Activated CD4-positive, alpha-beta memory T cell treated with anti-CD3 and anti-CD28 coated beads, Interleukin-2, amount 10 ng/mL, durations not matched to agents 7 days and 5 days (primary cell): ENCODE measurements around the gene ZDHHC9. TPM values are rescaled to one million over a fixed set of nuclear protein-coding genes. Genes with fewer than 3 reads are reported as not detected.

Source experiments
- CTCF ChIA-PET: fragments of 350-600 bp; sonication (Branson Sonifier 250); formaldehyde crosslinking; loops from one replicate; lab custom pipeline; 2021; ENCODE audit warnings: antibody characterized with exemption, inconsistent platforms; lab: Charles Lee
- POLR2A ChIA-PET: fragments of 350-600 bp; sonication (Branson Sonifier 250); formaldehyde crosslinking; loops from one replicate; lab custom pipeline; 2021; ENCODE audit warnings: antibody characterized with exemption; lab: Charles Lee
- DNase-seq: peaks from one replicate; pipeline ENCODE4 v3.0.0-alpha.2; 2020
- H3K27ac Mint-ChIP-seq: one replicate; pipeline ENCODE4 v1.8.0; 2021; ENCODE audit warnings: mild to moderate bottlenecking, mixed read lengths
- H3K27me3 Mint-ChIP-seq: one replicate; pipeline ENCODE4 v1.8.0; 2021; ENCODE audit warnings: mixed read lengths
- H3K36me3 Mint-ChIP-seq: one replicate; pipeline ENCODE4 v1.8.0; 2021; ENCODE audit warnings: low read depth, mixed read lengths
- H3K4me1 Mint-ChIP-seq: one replicate; pipeline ENCODE4 v1.8.0; 2021; ENCODE audit warnings: mixed read lengths
- H3K4me3 Mint-ChIP-seq: one replicate; pipeline ENCODE4 v1.8.0; 2021; ENCODE audit warnings: mild to moderate bottlenecking, mixed read lengths
- H3K9me3 Mint-ChIP-seq: one replicate; pipeline ENCODE4 v1.8.0; 2021; ENCODE audit warnings: mixed read lengths
- total RNA-seq, 2 experiments: library from RNA; stranded (reverse); gene quantifications; one replicate each; pipeline ENCODE4 v1.2.3, GENCODE V29; 2021

The ZDHHC9 gene
- total RNA-seq, 2 experiments from 2014 or later, result 5.8 to 7.5 TPM

DNA sequence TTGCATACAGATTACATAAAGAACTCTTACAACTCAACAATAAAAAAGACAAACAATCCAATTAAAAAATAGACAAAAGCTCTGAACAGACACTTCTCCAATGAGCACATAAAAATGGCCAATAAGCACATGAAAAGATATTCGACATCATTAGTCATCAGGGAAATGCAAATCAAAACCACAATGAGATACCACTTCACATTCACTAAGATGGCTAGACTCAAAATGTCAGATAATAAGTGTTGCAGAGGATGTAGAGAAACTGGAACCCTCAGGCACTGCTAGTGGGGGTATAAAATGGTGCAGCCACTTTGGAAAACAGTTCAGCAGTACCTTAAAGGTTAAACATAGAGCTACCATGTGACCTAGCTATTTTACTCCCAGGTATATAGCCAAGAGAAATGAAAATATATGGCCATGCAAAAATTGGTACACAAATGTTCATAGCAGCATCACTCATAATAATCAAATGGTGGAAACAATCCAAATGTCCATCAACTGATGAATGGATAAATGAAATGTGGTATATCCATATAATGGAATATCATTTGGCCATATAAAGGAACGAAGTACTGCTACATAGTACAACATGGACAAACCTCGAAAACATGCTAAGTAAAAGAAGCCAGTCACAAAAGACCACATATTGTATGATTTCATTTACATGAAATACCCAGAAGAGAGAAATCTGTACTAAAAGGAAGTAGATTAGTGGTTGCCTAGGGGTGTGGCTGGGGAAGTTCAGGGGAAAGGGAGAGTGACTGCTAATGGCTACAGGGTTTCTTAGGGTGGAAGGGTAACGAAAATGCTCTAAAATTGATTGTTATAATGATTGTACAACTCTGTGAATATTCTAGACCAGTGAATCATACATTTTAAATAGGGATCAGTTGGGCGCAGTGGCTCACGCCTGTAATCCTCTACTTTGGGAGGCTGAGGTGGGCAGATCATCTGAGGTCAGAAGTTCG, 34.6 kb downstream of the ZDHHC9 start:
- ChIA-PET POLR2A (interaction anchor here (0.9 to 3.0 kb wide), 5 partner anchors 10 to 64 kb away, joined by 3 to 16 read pairs (median 5); no protein-coding TSS in a partner anchor), CTCF (interaction anchor here (1.6 kb wide), 1 partner anchor 252 kb away, joined by 4 read pairs; no protein-coding TSS in a partner anchor)
- Mint-ChIP-seq H3K27ac (peak overlapping the region; percentile 35), H3K9me3 (no peaks in the 10 kb centered on the region), H3K36me3 (peaks cover 18% of the 10 kb centered on the region), H3K4me1 (peaks cover 18% of the 10 kb centered on the region), H3K27me3 (no peaks in the 10 kb centered on the region), H3K4me3 (no peak overlapping the region)
- no peak for DNase-seq

DNA sequence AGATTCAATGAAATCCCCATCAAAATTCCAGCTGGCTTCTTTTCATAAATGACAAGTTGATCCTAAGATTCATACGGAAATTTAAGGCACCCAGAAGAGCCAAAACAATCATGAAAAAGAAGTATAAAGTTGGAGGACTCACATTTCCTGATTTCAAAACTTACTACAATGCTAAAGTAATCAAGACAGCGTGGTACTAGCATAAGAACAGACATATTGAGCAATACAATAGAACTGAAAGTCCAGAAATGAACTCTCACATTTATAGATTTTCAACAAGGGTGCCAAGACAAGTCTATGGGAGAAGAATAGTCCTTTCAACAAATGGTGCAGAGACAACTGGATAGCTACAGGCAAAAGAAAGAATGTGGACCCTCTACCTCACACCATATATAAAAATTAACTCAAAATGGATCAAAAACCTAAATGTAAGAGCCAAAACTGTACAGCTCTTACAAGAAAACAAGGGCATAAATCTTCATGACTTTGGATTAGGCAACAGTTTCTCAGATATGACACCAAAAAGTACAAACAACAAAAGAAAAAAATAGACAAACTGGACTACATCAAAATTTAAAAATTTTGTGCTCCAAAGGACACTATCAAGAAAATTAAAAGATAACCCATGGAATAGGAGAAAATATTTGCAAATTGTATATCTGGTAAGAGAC, 35.4 kb downstream of the ZDHHC9 start:
- CTCF ChIA-PET, result no interaction called here
- no peaks in the 10 kb centered on the region for H3K9me3 Mint-ChIP-seq
- no peak overlapping the region for H3K4me3 Mint-ChIP-seq
- H3K4me1 Mint-ChIP-seq, result peaks cover 18% of the 10 kb centered on the region
- no peaks in the 10 kb centered on the region for H3K27me3 Mint-ChIP-seq
- POLR2A ChIA-PET, result interaction anchor here (0.9 to 3.0 kb wide), 6 partner anchors 10 to 63 kb away, joined by 3 to 16 read pairs (median 4); no protein-coding TSS in a partner anchor
- DNase-seq, result no peak
- peaks cover 23% of the 10 kb centered on the region for H3K36me3 Mint-ChIP-seq
- H3K27ac Mint-ChIP-seq, result no peak overlapping the region

DNA sequence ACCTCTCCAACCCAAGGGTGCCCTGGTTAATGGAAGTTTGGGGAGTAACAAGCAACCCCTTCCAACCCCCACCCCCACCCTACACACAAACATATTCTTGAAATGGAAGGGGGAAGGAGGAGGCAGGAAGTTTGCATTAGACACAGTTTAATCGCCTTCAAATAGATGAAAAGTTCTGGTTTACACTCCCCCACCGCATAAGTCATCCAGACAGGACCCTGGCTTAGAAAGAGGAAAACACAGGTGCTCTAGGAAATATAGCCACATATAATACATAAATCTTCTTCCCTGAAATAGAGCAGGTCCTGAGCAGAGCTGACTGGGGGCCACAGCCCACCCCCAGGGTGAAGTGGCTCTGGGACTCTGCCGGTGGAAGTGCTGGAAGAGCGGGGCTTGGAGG, 38.9 kb downstream of the ZDHHC9 start:
- CTCF ChIA-PET, result no interaction called here
- H3K27me3 Mint-ChIP-seq, result no peaks in the 10 kb centered on the region
- no peaks in the 10 kb centered on the region for H3K9me3 Mint-ChIP-seq
- no peak overlapping the region for H3K4me3 Mint-ChIP-seq
- no peak for DNase-seq
- H3K4me1 Mint-ChIP-seq, result peaks cover 16% of the 10 kb centered on the region
- peaks cover 11% of the 10 kb centered on the region for H3K36me3 Mint-ChIP-seq
- H3K27ac Mint-ChIP-seq, result no peak overlapping the region
- POLR2A ChIA-PET, result interaction anchor here (1.7 kb wide), 1 partner anchor 49 kb away, joined by 3 read pairs; no protein-coding TSS in a partner anchor

DNA sequence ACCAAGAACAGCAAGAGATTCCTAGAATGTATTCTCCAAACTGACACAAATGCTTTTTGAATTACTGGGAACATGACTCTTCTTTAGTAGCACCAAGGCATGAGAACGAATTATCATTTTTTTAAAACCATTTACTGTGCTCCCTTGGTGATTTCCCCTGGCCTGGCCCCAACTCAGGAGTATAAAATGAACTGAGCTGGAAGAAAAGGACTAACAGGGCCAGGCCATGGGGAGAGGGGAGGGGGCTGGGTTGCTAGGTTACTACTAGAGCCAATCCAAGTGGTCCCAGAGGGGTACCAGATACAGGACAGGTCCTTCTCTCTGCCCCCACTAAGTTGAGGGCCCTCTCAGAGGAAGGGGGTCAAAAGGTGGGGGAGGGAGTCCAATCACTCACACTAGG, 40.8 kb downstream of the ZDHHC9 start:
- H3K36me3 Mint-ChIP-seq, result peaks cover 20% of the 10 kb centered on the region
- POLR2A ChIA-PET, result no interaction called here
- H3K4me1 Mint-ChIP-seq, result peaks cover 15% of the 10 kb centered on the region
- H3K4me3 Mint-ChIP-seq, result no peak overlapping the region
- no peaks in the 10 kb centered on the region for H3K27me3 Mint-ChIP-seq
- no peak for DNase-seq
- no peak overlapping the region for H3K27ac Mint-ChIP-seq
- no peaks in the 10 kb centered on the region for H3K9me3 Mint-ChIP-seq
- CTCF ChIA-PET, result no interaction called here

DNA sequence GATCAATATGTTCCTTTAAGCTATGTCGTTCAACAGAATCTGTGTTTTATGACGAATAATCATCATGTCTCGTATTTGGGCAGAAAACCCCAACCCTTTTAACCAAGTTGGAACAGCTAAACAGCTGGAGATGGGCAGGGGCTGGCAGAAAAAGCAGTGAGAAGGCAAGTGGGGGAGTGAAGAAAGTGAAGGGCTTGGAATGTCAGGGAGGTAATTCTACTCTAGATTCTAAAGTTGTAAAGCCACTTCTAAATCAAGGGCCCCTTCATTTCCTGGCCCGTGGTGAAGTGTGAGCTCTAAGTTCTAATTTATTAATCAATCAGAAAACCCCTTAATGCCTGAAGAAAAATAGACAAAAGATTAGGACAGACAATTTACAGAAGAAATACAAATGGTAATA, 43.5 kb downstream of the ZDHHC9 start:
- Mint-ChIP-seq H3K36me3 (peaks cover 36% of the 10 kb centered on the region), H3K4me3 (no peak overlapping the region), H3K27ac (no peak overlapping the region), H3K4me1 (peaks cover 27% of the 10 kb centered on the region), H3K27me3 (no peaks in the 10 kb centered on the region), H3K9me3 (no peaks in the 10 kb centered on the region)
- CTCF ChIA-PET, result interaction anchor here (1.2 kb wide), 1 partner anchor 17 kb away, joined by 3 read pairs; no protein-coding TSS in a partner anchor
- DNase-seq, result no peak
- POLR2A ChIA-PET, result interaction anchor here (3.8 to 13.8 kb wide), 2 partner anchors 9 to 19 kb away, joined by 16 to 229 read pairs; partner anchors contain the start of gene SASH3

DNA sequence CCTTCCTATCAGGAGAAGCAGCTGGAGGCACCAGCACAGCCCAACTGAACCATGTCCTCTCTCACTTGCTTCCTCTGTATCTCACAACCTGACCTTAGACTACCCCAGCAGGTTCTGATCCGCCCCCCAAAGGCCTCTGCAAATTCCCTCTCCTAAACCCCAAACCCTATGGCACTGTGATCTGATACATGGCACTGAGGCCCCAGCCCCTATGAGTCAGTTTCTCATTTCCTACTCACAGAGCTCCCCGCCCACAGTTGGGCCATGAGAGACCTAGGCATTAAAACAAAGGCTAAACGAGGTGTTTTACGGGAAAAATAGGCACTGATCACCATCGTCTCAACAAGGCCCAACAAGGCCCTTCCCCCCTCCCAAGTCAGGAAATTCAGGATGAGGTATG, 44.8 kb downstream of the ZDHHC9 start:
- DNase-seq, result no peak
- POLR2A ChIA-PET, result interaction anchor here (1.2 to 13.8 kb wide), 8 partner anchors 11 to 111 kb away, joined by 3 to 229 read pairs (median 6); partner anchors contain the start of genes SASH3 and UTP14A
- Mint-ChIP-seq H3K4me1 (peaks cover 34% of the 10 kb centered on the region), H3K36me3 (peaks cover 48% of the 10 kb centered on the region), H3K27me3 (no peaks in the 10 kb centered on the region), H3K9me3 (no peaks in the 10 kb centered on the region), H3K4me3 (no peak overlapping the region), H3K27ac (peak overlapping the region; percentile 66)
- CTCF ChIA-PET, result interaction anchor here (0.9 to 2.8 kb wide), 3 partner anchors 18 to 229 kb away, joined by 3 to 12 read pairs (median 3); no protein-coding TSS in a partner anchor

DNA sequence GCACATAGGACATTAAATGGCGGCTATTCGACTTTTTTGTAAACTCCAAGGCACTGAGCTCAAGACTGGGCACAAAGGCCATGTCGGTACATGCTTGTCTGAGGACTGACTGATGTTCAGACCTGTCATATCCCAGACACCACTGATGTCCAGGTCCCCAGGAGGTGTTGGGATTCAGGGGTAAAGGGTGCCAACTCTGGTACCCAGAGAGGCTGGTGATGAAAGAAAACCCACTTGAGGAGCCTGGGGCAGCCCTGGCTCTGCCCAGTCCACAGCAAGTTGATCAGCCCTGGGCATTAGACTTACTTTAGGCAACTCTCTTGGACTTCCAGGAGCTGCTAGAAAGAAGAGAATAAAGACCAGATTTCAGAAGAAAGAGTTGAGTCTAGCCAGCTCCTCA, 45.2 kb downstream of the ZDHHC9 start:
- H3K27ac Mint-ChIP-seq, result peak overlapping the region; percentile 66
- H3K4me1 Mint-ChIP-seq, result peaks cover 34% of the 10 kb centered on the region

DNA sequence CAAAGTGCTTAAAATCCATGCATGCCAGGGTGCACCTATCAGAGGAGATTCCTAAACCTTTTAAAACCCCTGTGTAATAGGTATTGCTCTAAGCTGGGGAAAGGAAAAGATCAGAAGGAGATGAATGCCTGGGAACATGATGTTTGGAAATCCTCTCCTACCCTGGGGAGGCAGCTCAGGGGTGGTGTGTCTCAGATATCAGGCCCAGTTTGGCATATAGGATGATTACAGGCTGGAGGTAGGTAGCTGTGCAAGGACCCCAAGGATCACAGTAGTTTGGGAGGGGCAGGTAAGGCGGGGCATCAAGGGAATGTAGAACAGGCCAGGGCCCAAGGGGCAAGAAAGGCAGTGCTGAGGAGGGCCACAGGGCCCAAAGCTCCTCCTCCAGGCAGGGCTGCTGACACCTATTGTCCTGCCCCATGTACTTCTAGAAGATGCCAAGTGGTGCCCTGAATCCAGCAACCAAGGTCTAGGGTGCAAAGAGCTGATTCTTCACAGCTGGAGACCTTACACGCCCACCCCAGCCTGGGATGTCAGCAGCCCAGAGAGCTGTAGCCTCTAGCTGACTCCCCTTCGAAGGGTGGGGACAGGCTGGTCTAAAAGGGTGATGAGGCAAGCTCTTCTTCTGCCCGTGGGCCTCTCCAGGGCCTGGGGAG, 46.3 kb downstream of the ZDHHC9 start:
- H3K4me3 Mint-ChIP-seq, result no peak overlapping the region
- ChIA-PET POLR2A (interaction anchor here (0.8 to 13.8 kb wide), 10 partner anchors 12 to 290 kb away, joined by 3 to 229 read pairs (median 5); partner anchors contain the start of genes SASH3 and UTP14A), CTCF (interaction anchor here (2.8 kb wide), 1 partner anchor 26 kb away, joined by 12 read pairs; no protein-coding TSS in a partner anchor)
- H3K36me3 Mint-ChIP-seq, result peaks cover 55% of the 10 kb centered on the region
- H3K27me3 Mint-ChIP-seq, result no peaks in the 10 kb centered on the region
- no peak for DNase-seq
- peak overlapping the region; percentile 35 for H3K27ac Mint-ChIP-seq
- H3K4me1 Mint-ChIP-seq, result peaks cover 35% of the 10 kb centered on the region
- H3K9me3 Mint-ChIP-seq, result no peaks in the 10 kb centered on the region

More for the DNA sequence above, 45.2 kb downstream of the ZDHHC9 start:
- ChIA-PET CTCF (interaction anchor here (0.9 to 2.8 kb wide), 3 partner anchors 17 to 230 kb away, joined by 3 to 12 read pairs (median 3); no protein-coding TSS in a partner anchor), POLR2A (interaction anchor here (1.1 to 13.8 kb wide), 10 partner anchors 11 to 110 kb away, joined by 3 to 229 read pairs (median 6); partner anchors contain the start of genes SASH3 and UTP14A)
- DNase-seq, result no peak
- no peaks in the 10 kb centered on the region for H3K9me3 Mint-ChIP-seq
- H3K36me3 Mint-ChIP-seq, result peaks cover 45% of the 10 kb centered on the region
- no peaks in the 10 kb centered on the region for H3K27me3 Mint-ChIP-seq
- H3K4me3 Mint-ChIP-seq, result no peak overlapping the region

DNA sequence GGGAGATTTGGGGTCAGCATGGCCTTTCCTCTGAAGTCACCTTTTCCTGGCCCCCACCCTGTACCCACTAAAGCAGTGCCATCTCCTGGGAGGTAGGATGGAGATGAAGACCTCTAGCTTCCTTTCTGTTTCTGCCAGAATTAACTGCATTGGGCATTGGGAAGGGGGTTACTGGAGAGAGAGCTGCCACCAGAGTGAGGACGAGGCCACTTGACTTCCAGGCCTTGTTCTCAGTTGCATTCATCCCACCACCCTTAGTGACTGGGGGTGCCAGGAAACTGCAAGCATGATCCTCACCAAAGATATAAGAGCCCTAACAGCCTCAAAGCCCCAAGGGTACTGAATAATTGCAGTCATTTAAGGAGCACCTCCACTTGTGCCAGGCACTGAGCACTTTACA, 48.1 kb downstream of the ZDHHC9 start:
- Mint-ChIP-seq H3K27me3 (no peaks in the 10 kb centered on the region), H3K9me3 (no peaks in the 10 kb centered on the region), H3K4me3 (no peak overlapping the region), H3K4me1 (peaks cover 37% of the 10 kb centered on the region), H3K27ac (peak overlapping the region; percentile 0), H3K36me3 (peaks cover 70% of the 10 kb centered on the region)
- ChIA-PET POLR2A (interaction anchor here (0.9 to 13.8 kb wide), 7 partner anchors 11 to 192 kb away, joined by 3 to 229 read pairs (median 3); partner anchors contain the start of gene SASH3), CTCF (interaction anchor here (1.3 kb wide), 2 partner anchors 12 to 19 kb away, joined by 3 to 4 read pairs; no protein-coding TSS in a partner anchor)
- DNase-seq, result no peak

DNA sequence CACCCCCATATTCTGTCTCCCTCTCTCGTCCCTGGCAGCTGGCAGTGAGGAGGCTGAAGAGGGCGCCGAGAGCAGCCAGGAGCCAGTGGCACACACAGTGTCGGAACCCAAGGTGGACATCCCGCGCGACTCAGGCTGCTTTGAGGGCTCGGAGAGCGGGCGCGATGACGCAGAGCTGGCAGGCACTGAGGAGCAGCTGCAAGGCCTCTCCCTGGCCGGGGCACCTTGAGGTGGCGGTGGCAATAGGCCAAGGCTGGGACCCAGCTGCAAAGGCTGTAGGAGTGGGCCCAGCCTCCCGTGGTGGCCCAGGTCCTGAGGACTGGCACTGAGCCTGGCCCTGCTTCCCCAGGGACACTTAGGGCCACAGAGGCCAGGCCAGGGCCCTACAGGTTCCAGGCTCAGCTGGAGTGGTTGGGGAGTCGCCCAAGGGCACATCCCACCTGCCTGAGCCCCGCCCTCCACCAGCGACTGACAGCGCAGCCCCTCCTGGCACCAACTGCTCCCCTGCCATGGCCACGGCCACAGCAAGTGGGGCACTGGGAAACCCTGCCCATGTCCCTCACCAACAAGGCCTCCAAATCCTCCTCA, 50.0 kb downstream of the ZDHHC9 start:
- Mint-ChIP-seq H3K9me3 (no peaks in the 10 kb centered on the region), H3K36me3 (peaks cover 71% of the 10 kb centered on the region), H3K27ac (no peak overlapping the region)

DNA sequence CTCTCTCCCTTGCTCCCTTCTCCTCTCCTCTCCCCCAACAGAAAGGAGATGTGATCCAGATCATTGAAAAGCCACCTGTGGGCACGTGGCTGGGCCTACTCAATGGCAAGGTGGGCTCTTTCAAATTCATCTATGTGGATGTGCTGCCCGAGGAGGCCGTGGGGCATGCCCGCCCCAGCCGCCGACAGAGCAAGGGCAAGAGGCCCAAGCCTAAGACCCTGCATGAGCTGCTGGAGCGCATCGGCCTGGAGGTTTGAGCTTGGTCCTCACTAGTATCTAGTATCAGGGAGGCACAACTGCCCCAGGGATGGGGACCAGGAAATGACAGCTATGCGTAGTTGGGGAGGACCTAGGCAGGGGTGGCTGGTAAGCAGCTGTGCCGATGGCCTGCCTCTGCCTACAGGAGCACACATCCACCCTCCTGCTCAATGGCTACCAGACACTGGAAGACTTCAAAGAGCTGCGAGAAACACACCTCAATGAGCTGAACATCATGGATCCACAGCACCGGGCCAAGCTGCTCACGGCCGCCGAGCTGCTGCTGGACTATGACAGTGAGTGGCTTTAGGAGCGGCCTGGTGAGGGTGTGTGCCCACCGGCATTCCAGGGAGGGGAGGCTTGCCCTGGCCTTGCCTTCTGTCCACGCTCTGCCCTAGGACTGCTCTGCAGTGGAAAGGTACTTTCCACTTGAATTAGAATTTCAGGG, 50.9 kb downstream of the ZDHHC9 start:
- ChIA-PET CTCF (interaction anchor here (1.2 to 1.3 kb wide), 2 partner anchors 30 to 66 kb away, joined by 3 read pairs; no protein-coding TSS in a partner anchor), POLR2A (interaction anchor here (0.7 to 13.8 kb wide), 5 partner anchors 12 to 188 kb away, joined by 3 to 229 read pairs (median 3); partner anchors contain the start of gene SASH3)
- Mint-ChIP-seq H3K9me3 (no peaks in the 10 kb centered on the region), H3K27me3 (no peaks in the 10 kb centered on the region), H3K4me3 (no peak overlapping the region), H3K27ac (no peak overlapping the region), H3K4me1 (peaks cover 29% of the 10 kb centered on the region), H3K36me3 (peaks cover 68% of the 10 kb centered on the region)
- DNase-seq, result no peak

More for the DNA sequence above, 50.0 kb downstream of the ZDHHC9 start:
- ChIA-PET CTCF (interaction anchor here (1.3 kb wide), 1 partner anchor 67 kb away, joined by 3 read pairs; no protein-coding TSS in a partner anchor), POLR2A (interaction anchor here (1.1 to 13.8 kb wide), 4 partner anchors 13 to 189 kb away, joined by 3 to 229 read pairs (median 8); partner anchors contain the start of gene SASH3)
- H3K4me3 Mint-ChIP-seq, result no peak overlapping the region
- peaks cover 34% of the 10 kb centered on the region for H3K4me1 Mint-ChIP-seq
- no peak for DNase-seq
- no peaks in the 10 kb centered on the region for H3K27me3 Mint-ChIP-seq
